ENCODE data around the gene TET2.
"Not testable (repeated sequence)": the region's sequence is repeated elsewhere in the genome, so short reads cannot be mapped to it uniquely, and the experiment has no call there.

The TET2 gene

DNA sequence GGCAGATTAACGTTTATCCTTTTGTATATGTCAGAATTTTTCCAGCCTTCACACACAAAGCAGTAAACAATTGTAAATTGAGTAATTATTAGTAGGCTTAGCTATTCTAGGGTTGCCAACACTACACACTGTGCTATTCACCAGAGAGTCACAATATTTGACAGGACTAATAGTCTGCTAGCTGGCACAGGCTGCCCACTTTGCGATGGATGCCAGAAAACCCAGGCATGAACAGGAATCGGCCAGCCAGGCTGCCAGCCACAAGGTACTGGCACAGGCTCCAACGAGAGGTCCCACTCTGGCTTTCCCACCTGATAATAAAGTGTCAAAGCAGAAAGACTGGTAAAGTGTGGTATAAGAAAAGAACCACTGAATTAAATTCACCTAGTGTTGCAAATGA is 94.8 kb downstream of the TET2 start:
- DNase-seq, result no peak

DNA sequence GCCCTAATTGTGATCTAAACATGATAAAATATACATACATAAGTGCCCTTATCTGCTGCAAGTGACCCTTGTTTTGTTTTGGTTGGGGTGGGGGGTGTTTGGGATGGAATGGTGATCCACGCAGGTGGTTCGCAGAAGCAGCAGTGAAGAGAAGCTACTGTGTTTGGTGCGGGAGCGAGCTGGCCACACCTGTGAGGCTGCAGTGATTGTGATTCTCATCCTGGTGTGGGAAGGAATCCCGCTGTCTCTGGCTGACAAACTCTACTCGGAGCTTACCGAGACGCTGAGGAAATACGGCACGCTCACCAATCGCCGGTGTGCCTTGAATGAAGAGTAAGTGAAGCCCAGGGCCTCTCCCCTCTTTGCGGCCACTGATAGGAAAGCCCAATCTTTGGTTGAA is 96.8 kb downstream of the TET2 start:
- no peak for DNase-seq

DNA sequence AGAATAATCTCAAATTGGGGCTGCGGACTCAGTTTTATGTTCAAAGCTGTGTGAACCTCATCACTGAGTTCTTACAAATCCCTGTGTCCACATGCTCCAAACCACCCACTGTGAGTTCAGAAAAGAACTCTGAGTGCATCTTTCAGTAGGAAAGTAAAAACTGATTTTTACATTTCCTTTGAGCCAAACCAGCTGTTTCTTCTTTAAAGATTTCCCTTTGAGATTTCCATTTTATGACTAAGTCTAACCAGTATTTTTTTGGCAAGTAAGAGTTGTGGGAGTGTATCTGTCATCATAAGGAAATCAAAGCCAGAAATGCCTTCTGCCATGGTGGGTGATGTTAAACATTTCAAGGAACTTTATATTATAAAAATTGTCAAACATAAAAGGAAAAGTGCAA is 100.0 kb downstream of the TET2 start:
- no peak for DNase-seq

DNA sequence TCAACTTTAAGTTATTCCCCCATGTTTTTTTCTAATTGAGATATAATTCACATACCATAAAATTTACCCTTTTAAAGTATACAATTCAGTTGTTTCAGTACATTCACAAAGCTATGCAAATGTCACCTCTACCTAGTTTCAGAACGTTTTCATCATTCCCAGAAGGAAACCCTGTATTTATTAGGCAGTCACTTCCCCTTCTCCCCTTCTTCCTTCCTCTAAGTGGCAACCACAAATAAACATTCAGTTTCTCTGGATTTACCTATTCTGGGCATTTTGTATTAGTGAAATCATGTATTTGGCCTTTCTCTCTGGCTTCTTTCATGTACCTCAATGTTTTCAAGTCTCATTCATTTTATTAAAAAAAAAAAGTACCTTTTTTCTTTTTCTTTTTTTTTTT is 101.9 kb downstream of the TET2 start:
- DNase-seq, result no peak

DNA sequence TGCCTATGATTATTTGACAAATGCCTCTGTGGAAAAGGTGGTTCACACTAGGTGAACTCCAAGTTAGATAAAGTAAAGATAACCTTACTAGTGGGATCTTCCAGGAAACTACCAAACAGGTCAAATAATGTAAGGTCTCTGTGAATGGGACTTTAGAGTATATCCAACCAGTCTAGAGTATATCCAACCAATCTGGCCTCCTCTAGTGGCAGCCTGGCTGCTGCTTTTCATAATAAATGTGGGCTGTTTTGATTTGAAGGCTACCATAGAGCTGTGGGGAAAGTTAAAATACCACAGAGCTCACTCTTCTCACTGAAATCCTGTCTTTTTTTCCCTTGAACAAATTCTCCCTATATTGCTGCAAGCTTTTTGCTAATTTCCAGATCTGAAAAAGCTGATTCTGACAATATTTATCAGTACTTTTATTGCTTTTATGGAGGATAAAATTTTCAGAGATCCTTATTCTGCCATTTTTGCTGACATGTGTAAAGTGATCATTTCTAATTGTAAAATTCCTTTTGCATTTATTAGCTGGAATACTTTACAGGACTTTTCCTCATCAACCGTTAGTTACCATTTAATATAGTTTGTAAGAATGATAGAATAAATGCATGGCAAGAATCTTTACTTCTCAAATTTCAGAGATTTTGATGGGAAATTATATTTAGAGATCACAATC is 111.3 kb downstream of the TET2 start:
- DNase-seq, result no peak

DNA sequence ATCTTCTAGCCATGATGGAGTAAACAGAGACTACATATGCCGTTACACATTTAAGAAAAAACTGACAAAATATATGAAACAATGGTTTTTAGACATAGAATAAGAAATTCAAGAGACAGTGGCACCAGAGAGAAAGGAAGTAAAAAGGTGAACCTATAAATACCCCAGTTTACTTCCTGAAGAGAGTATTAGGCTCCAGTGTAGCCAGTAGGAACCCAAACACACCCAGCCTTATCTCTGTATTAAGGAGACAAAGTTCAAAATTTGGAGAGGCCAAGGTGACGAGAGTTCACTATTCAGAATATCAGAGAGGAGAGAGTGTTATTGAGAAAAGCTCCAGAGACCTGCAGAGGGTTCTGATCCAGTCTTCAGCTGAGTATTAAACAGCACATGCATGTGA is 119.0 kb downstream of the TET2 start:
- no peak for DNase-seq

DNA sequence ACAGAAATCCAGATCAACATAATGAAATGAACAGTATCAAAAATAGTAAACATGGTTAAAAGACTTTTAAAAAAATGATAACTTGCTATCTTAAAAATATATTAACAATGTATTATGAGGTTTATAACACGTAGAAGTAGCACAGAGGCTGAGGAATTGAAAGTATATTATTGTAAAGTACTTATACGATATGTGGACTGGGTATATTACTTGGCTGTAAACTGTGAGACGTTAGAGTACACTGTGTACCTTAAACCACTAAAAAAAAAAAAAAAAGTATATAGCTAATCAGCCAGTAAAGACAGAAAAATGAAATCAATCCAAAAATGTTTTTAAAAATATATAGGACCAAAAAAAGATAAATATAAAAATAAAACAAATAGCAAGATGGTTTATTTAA is 120.6 kb downstream of the TET2 start:
- no peak for DNase-seq

DNA sequence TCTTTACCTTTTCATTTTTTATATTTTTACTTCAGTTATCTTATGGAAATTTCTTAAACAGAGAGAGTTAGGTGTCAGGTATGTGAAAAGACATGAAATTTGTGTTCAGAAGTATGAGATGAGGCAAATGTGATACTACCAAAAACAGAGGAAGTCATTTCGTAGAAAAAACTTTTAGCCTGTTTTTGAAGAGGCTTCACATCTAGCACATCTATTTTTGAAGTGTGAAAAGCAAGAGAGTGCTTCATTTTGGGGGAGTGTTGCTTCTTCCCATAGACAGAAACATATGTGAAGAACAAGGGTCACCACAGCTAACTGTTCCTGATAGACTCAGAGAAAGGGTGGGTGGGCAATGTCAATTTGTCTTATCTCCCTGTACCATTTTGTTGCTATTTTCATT is 125.3 kb downstream of the TET2 start:
- no peak for DNase-seq

DNA sequence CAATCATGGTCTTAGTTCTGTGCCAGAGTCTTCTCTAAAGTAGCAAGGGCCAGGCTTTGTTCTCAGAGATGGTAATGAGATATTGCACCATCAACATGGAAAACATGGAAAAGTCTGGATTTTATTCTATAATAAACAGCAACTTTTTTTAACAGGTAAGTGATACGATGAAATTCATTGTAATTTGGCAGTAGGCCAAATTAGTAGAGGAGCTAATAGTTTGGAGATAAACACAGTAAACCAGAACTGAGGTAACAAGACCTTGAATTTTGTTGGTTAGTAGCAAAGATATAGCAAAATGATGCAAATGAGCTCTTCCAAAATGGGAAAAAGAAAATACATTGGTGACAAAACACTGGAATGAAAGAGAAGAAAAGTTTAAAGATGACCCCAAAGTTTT is 126.6 kb downstream of the TET2 start:
- no peak for DNase-seq

DNA sequence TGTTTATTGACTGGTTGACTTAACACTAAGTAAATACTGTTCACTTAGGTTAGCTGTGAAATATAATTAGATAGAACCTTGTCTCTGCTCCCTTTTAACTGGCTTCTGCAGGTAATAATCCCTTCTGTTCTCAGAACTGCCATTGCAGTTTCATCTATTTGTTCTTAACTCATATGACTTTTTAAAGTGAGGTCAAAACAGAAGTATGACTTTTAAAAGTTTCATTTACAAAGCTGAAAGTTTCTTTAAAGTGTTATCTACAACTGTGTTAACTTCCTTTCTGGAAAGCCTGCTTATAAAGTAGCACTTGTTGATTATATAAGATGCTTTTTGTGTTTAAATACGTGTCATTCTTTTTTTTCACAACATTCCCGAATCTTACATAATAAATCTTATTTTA is 127.4 kb downstream of the TET2 start:
- DNase-seq, result no peak

DNA sequence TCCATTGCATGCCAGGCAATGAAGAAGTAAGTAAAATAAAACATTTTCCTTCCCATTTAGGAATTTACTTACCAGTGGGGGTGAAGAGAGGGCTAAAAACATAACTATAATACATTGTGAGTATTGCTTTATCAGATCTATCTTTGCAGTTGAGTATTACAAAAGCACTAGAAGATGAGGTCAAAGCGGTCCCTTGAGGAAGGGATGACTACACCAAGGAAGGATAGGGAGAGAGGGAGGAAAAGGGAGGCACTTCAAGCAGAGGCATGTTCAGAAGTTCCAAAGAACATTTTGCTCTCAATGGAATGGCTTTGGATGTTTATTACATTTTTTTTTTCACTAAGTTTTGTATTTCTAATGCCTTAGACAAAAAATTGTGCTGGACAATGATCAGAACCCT is 127.8 kb downstream of the TET2 start:
- no peak for DNase-seq

DNA sequence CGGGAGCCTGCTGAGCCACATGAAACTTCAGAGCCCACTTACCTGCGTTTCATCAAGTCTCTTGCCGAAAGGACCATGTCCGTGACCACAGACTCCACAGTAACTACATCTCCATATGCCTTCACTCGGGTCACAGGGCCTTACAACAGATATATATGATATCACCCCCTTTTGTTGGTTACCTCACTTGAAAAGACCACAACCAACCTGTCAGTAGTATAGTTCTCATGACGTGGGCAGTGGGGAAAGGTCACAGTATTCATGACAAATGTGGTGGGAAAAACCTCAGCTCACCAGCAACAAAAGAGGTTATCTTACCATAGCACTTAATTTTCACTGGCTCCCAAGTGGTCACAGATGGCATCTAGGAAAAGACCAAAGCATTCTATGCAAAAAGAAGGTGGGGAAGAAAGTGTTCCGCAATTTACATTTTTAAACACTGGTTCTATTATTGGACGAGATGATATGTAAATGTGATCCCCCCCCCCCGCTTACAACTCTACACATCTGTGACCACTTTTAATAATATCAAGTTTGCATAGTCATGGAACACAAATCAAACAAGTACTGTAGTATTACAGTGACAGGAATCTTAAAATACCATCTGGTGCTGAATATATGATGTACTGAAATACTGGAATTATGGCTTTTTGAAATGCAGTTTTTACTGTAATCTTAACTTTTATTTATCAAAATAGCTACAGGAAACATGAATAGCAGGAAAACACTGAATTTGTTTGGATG is 129.9 kb downstream of the TET2 start:
- no peak for DNase-seq

DNA sequence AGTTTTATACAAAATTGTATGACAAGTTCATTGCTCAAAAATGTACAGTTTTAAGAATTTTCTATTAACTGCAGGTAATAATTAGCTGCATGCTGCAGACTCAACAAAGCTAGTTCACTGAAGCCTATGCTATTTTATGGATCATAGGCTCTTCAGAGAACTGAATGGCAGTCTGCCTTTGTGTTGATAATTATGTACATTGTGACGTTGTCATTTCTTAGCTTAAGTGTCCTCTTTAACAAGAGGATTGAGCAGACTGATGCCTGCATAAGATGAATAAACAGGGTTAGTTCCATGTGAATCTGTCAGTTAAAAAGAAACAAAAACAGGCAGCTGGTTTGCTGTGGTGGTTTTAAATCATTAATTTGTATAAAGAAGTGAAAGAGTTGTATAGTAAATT is 131.0 kb downstream of the TET2 start:
- peak; percentile 81 for DNase-seq

DNA sequence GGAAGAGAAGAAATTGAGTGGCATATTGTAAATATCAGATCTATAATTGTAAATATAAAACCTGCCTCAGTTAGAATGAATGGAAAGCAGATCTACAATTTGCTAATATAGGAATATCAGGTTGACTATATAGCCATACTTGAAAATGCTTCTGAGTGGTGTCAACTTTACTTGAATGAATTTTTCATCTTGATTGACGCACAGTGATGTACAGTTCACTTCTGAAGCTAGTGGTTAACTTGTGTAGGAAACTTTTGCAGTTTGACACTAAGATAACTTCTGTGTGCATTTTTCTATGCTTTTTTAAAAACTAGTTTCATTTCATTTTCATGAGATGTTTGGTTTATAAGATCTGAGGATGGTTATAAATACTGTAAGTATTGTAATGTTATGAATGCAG is 132.6 kb downstream of the TET2 start:
- no peak for DNase-seq

DNA sequence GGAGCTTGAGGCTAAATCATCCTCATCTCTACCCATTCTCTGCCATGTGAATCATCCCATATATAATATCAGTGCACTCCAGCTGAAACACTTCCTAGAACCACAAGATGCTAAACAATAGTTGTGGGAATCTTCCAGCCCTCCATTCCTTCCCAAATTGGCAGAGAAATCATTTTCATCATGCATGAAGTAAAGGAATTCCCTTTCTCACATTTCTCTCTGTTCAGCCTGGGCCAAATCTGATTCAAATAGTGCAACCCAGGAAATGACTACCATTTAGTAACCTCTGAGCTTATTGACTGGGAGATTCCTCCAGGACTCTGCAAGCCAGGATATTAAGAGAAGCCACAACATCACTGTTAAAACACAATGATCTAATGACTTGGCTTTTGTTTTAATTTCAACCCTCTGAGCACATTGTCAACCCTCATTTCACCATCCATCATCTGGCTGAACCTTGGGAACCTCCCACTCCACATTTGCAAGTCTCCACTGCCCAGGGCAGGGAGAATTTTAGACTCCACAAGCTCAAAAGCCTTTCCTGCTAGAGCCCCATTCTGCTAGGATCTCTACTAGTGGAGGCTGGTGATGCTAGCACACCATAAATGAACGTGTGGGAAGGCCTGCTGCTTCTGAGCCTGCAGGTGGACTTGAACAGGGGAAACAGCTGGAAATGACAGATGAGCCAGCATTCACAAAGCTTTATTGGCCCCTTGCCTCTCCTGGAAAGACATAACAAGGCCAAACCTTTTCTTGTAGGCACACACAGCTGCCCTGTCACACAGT is 133.9 kb downstream of the TET2 start:
- DNase-seq, result no peak

DNA sequence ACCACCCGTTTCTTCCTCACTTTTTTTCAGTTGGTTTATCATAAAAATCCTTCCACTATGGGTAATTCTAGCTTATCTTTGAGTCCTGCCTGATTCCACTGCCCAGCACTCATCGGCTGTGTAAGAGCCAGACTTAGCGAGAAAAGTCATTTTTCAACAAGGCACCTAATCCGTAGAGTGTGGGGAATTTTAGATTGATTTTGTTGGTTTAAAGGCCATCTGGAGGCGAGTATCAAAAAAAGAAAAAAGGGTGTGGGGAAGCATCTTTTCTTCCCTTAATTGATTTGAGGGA is 134.4 kb downstream of the TET2 start:
- no peak for DNase-seq

DNA sequence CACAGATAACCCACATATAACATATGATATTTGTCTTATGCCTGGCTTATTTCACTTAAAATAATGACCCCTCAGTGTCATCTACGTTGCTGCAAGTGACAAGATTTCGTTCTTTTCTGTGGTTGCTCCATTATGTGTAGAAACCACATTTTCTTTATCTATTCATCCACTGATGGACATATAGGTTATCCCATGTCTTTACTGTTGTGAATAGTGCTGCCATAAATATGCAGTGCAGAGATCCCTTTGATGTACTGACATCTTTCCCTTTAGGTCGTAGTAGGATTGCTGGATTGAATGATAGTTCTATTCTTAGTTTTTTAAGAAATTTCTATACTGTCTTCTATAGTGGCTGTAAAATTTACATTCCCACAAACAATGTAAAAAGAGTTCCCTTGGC is 135.8 kb downstream of the TET2 start:
- no peak for DNase-seq

DNA sequence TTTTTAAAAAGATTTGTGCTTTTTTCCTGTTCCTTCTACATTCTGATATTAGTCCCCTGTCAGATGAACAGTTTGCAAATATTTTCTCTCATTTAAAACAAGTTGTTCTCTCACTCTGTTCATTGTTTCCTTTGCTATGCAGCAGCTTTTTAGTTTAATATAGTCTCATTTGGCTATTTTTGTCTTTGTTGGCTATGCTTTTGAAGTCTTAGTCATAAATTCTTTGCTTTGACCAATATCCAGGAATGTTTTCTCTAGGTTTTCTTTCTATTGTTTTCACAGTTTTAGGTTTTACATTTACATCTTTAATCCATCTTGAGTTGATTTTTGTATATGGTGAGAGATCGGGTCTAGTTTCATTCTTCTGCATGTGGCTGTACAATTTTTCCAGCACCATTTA is 136.8 kb downstream of the TET2 start:
- DNase-seq, result no peak

DNA sequence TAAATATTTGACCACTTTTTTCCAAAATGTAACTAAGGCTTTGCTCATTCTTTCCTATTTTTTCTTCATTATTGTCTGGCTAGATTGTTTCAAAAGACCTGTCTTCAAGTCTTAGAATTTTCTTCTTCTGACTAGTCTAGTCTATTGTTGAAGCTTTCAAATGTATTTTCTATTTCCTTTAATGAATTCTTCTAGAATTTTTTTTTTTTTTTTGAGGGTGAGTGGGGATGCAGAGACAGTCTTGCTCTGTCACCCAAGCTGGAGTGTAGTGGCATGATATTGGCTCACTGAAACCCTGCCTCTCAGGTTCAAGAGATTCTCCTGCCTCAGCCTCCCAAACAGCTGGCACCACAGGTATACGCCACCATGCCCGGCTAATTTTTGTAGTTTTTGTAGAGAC is 141.4 kb downstream of the TET2 start:
- DNase-seq, result no peak

DNA sequence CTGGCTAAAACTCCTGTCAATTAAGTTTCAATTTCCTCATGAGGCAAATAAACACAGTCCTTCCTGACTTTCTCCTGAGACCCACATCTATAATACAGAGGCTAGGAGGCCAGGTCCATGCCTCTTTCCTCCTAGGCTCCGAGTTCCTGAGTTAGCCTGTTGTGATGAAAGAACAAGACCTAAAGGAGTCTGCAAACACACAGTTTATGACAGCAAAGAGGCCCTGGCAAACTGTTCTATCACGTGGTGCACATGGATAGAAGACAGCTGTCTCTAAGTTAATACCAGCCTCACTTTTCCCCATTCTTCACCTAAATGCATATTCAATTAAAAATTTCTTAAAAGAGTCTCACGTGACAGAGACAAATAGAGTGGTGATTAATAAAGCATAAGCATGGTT is 145.2 kb downstream of the TET2 start:
- DNase-seq, result no peak

DNA sequence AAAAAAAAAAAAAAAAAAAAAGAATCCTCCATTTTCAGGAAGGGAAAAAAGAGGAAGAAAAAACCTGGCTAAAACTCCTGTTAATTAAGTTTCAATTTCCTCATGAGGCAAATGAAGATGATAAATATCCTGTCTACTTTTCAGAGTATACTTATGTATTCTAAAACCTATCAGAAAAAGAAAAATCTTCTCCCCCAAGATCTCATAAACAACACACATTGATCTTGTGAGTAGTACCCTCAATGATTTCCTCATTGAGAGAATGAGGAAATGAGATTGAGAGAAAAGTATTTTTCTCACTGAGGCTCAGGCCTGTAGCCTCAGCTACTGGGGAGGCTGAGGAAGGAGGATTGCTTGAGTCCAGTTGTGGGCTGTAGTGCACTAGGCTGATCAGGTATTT is 146.7 kb downstream of the TET2 start:
- no peak for DNase-seq

DNA sequence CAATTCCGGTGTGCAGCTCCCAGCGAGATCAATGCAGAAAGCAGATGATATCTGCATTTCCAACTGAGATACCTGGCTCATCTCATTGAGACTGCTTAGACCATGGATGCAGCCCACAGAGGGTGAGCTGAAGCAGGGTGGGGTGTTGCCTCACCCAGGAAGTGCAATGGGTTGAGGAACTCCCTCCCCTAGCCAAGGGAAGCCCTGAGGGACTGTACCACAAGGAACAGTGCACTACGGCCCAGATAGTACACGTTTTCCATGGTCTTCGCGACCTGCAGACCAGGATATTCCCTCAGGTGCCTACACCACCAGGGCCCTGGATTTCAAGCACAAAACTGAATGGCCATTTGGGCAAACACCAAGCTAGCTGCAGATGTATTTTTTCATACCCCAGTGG is 150.0 kb downstream of the TET2 start:
- no peak for DNase-seq

DNA sequence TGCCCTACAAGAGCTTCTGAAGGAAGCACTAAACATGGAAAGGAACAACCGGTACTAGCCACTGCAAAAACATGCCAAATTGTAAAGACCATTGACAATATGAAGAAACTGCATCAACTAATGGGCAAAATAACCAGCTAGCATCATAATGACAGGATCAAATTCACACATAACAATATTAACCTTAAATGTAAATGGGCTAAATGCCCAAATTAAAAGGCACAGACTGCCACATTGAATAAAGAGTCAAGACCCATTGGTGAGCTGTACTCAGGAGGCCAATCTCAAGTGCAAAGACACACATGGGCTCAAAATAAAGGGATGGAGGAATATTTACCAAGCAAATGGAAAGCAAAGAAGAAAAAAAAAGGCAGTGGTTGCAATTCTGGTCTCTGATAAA is 152.4 kb downstream of the TET2 start:
- DNase-seq, result not testable (repeated sequence)

DNA sequence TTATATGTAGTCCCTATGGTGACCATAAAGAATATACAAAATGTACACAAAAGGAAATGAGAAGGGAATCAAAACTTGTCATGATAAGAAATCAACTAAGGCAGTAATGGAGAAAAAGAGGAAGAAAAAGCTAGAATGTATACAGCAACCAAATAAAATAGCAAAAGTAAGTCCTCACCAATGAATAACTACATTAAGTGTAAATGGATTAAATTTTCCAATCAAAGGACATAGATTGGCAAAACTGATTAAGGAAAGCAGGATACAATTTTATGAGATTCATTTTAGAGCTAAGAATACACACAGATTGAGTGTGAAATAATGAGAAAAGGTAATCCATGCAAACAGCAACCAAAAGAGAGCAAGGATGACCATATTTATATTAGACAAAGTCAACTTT is 157.4 kb downstream of the TET2 start:
- no peak for DNase-seq
